AML-193 (cell line): Measurements from ENCODE around the gene NKAIN2.
"Not testable (repeated sequence)": the region's sequence is repeated elsewhere in the genome, so short reads cannot be mapped to it uniquely, and the experiment has no call there.

Experiments used
- DNase-seq, 2 experiments: peaks; one replicate each; lab custom pipeline; 2025; lab: John Stamatoyannopoulos, UW

NKAIN2 gene

DNA sequence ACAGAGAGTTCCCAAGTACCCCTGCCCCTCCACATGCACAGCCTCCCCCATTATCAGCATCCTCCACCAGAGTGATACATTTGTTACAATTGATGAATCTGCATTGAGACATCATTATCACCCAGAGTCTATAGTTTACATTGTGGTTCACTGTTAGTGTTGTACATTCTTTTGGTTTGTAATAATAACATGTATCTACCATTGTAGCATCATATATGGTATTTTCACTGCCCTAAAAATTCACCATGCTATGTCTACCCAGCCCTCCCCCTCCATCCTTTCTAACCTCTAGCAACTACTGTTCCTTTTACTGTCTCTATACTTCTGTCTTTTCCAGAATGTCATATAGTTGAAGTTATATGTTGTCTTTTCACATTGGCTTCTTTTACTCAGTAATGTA is 884.7 kb downstream of the NKAIN2 start:
- no peak for DNase-seq

DNA sequence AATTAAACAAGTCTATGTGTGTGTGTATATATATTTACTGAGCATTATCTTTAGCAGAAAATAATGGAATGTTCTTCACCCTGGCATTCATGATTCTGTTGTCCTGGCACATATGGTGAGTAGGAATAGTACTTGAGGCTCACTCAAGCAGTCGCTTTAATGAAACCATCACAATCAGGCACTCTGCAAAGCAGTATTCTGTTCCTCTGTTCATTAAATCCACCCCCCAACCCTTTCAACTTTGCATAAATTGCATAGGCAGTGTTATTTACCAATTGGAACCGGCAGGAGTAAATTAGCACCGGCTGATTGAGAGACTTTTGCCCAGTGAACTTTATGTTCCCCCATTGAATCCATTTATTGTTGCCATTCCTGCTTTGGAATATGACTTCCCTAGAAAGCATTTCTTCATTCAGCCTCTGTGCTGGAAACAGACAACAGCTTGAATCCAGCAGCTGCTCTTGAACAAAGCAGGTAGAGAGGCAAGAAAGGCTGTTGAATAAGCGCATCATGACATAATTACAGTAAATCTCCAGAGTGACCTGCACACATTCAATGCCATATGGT is 890.6 kb downstream of the NKAIN2 start:
- DNase-seq, result no peak

DNA sequence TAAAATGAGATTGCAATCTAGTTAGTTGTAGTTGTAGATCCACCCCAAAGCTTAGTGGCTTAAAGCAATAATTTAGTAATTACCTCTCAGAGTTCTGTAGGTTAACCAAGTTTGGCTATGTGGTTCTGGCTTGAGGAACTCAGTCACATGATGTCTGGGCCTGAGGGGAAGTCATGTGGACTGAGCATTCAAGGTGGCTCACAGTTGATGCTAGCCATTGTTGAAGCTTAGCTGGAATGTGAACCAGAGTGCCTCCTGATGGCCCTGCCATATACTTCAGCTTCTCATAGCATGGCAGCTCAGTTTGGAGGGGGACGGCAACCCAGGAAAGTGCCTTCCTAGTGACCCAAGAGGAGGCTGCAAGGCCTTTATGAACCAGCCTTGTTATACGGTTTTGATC is 895.4 kb downstream of the NKAIN2 start:
- no peak for DNase-seq

DNA sequence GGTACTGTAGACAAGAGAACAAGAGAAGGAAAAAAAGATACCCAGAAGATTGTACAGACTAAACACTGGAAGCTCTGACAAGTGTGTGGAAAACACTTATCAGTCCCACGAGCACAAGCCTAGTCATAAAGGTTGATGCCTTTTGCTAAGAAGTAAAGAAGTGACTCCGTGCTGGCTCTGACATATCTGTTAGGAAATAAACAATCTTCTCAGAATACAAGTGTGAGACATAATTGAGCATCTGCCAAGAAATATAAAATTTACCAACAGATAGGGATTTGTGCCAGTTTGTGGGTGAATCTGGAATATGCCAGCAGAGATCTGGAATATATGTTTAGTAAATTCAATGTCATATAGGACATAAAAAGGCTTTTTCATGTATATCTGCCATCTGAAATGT is 899.9 kb downstream of the NKAIN2 start:
- DNase-seq, result no peak

DNA sequence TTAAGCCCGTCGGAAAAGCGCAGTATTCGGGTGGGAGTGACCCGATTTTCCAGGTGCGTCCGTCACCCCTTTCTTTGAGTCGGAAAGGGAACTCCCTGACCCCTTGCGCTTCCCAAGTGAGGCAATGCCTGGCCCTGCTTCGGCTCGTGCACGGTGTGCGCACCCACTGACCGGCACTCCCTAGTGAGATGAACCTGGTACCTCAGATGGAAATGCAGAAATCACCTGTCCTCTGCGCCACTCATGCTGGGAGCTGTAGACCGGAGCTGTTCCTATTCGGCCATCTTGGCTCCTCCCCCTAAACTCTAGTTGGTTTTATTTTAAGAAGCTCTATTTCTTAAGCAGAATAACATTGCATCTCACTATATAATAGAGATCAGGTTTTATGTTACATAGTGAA is 908.9 kb downstream of the NKAIN2 start:
- not testable (repeated sequence) for DNase-seq

DNA sequence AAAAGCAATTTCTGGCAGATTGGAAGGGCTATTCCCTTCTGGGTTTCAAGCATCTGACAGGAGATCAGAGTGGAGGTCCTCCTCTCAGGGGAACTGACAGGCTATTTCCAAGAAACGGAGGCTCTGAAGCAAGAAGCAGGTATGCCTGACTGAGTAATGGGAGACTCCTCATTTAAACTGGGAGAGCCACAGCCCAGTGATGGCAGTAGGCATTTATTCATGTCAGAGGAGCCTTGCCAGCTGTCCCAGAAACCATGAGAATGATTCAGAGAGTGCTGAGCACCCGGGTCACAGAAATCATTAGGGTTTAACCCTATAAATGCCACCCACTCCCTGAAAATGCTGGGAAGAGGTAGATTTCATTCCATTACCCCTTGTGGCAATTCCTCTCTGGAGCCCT is 911.1 kb downstream of the NKAIN2 start:
- no peak for DNase-seq

DNA sequence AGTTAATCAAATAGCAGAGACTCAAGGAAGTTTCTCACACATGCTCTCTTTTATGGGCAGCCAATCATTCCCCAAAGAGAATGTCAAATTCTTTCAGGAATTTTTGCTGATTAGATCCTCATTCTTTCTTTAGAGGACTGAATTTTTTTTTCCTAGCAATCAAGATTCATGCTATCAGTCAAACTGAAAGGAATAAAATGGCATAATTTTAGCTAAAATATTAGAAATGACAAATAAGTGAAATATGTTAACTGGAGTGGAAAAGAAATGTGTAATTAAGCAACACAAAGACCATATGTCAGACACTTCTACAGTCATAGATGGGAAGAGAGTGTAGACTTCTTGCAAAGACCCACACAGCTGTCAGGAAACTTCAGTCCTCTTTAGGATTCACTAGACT is 916.2 kb downstream of the NKAIN2 start:
- no peak for DNase-seq

DNA sequence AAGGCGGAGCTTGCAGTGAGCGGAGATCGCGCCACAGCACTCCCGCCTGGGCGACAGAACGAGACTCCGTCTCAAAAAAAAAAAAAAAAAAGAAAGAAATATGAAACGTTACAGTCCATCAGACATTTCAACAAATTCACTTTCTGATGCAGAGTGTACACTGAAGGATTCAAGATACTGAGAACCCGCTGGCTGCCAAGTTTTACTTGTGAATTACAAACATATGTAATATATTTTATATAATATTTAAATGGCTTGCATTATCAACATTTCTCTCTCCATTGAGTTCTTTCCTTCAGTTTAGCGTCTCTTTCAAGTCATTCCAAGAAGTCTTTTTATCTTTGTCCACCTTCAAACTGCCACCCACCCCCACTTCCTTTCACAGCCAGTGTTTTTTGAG is 917.7 kb downstream of the NKAIN2 start:
- DNase-seq, result no peak

DNA sequence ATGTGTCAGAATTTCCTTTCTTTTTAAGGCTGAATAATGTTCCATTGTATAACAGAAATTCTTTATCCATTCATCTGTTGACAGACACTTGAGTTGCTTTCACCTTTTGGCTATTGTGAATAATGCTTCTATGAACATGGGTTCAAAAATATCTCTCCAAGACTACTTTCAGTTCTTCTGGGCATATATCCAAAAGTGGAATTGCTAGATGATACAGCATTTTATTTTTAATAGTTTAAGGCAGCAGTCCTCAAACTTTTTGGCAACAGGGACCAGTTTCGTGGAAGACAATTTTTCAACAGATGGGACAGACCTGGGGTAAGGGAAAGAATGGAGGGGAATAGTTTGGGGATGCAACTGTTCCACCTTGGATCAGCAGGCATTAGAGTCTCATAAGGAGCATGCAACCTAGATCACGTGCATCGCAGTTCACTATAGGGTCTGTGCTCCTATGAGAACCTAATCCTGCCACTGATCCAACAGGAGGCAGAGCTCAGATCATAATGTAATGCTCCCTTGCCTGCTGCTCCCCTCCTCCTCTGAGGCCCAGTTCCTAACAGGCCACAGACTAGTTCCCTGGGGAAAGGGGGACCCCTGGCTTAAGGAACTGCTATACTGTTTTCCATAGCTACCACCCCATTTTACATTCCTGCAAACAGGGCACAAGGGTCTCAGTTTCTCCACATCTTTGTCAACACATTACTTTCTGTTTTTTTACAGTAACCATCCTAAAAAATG is 918.6 kb downstream of the NKAIN2 start:
- no peak for DNase-seq

DNA sequence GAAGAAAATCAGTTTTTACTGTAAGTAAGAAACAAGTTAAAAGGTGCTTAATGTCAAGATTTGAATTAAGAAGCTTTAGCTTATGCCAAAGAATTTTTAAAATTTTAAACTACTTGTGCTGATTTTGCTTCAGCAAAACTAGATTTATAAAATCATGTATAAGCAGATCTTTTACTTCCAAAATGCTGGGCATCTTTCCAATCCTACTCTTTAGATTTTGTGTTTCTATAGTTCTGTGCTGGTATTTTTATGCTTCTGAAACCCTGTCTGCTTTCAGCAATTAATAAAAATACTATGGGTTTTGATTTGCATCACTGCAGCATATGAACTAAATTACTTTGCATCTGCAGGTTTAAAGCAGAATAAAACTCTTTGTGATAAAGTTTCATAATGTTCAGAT is 920.0 kb downstream of the NKAIN2 start:
- no peak for DNase-seq

DNA sequence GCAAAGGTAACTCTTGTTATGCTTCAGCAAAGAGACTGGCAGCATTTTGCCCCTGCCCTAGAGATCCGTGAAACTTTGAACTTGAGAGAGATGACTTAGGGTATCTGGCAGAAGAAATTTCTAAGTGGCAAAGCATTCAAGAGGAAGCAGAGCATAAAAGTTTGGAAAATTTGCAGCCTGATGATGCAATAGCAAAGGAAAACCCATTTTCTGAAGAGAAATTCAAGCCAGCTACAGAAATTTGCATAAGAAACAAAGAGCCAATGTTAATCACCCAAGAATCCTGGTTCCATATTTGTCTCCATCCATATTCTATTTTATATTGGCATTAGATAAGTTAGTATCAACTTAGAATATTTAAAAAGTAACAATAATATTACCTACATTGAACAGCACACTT is 934.1 kb downstream of the NKAIN2 start:
- DNase-seq, result not testable (repeated sequence)

DNA sequence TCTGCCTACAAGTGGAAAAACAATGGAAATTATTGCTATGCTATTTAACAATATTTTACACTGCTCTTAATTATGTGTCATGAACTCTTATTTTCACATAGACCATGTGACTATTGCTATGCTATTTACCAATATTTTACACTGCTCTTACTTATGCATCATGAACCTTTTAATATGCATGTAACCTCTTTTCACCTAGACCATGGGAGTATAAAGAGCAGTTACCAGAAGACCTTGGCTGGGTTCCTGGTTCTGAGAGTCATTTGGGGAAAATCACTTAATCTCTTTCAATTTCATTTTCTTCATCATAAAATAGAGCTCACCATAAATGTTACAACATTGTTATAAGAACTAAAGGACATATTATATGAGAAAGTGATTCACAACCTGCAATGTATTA is 934.8 kb downstream of the NKAIN2 start:
- no peak for DNase-seq

DNA sequence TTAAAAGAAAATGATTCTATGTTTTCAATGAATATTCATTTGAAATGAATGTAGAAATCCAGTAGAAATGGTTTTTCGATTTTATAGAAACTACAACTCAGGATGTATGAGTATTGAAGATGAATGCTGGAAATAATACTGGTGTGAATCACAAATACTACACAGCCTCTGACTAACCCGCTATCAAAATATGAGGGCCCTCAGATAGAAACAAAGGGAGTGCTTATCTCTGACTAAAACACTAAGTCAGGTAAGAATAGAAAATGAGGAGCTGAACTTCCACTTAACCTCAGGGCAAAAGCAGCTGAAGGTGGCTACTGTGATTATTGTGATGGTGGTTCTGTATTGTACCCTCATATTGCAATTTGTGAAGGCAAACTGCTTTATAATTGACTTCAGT is 937.7 kb downstream of the NKAIN2 start:
- no peak for DNase-seq

DNA sequence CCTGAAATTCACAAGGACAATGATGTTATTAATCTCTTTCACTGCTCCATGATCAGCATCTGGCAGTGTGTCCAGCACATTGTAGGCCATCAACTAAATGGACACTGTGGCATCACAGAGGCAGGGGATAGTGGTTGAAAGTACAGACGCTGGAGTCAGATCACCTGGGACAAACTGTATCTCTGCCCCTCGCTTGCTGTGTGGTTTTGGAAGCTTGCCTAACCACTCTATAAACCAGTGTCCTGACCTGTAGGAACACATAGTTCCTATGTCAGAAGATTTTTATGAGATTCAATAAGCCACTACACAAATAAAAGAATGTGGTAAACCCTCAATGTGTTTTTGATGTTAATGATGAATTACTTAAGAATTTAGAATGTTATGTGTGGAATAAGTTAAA is 939.3 kb downstream of the NKAIN2 start:
- no peak for DNase-seq

DNA sequence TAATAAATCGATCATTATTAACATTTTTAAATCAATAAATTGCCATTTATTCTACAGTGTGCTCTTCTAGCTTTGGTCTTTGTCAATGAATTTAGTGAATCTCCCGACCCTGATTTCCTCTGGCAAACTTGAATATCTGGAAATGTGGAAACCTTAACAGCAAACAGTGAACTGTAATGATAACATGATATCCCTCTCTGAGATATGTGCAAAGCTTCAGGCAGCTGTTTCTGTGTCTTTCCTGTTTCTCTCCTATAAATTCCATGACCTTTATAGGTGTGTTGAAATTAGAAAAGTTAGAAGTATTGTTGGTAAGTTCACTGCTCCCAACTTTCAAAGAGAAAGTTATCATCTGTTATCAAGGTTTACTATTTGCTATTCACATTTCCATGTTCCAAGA is 939.8 kb downstream of the NKAIN2 start:
- no peak for DNase-seq

DNA sequence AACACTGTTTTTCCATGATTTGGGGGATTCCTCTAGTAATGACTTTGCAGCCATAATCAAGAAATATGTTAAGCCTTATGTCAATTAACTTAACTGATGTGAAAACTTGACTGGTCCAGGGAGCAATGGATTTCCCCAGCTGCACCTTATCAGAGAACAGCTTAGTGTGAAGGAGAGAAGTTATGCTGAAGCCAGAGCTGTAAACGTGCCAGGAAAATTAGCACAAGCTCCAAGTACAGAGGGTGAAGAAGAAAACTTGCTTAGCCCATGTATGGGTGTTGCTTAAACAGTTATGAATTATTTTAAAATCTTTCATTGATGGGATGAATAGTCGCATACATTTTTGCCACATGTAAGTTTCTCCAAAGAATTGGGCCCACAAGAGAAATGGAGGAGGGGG is 943.7 kb downstream of the NKAIN2 start:
- no peak for DNase-seq

DNA sequence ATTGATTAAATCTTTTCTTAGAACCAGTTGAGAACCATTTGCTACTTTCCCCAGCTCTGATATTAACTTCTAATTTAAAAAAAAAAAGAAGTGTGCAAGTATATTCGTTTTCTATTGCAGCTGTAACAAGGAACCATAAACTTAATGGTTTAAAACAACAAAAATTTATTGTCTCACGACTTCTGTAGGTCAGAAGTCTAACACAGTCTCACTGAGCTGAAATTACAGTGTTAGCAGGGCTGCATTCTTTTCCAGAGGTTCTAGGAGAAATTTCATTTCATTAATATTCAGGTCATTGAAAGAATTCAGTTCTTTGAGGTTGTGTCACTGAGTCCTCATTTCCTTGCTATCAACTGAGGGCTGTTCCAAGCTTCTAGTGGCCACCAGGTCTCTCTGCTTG is 945.1 kb downstream of the NKAIN2 start:
- DNase-seq, result no peak

DNA sequence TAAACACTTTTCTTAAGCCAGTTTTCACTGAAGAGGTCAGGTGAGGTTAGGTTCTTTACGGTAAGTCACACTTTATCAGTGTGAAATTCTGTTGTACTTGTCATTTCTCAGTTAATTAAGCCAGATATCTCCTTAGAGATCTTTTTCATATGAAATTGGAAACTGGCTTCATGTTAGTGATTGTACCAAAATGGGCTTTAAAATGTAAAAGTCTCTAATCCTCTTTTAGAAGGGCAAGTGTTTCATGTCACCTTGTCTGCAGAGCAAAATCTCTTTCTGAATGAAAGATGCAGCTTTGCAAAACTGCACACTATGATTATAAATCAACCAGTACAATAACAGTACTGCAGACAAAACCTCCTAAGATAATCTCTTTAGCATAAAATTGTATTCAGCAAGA is 949.3 kb downstream of the NKAIN2 start:
- no peak for DNase-seq

DNA sequence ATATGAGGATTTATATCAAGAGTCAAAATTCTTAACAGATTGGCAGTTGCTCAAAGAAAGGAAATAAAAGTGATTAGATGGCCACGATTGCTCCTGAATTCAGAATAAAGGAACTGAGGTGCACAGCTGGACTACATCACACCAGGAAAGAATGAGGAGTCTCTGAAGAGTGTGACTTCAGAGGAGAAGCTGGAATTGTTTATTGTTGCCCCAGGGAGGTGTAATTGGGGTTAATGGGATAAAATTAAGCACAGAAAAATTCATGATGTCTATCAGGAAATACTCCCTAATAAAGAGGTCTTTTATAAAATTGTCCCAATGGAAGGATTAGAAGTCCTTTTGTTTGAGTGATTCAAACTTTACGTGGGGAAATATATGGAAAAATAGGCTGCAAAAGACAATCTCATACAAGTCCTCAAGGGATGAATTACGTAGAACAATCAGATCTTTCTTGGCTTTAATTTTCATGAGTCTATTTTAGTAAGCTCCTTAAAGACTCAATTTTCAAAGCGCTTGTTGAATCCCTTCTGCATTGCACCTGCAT is 950.0 kb downstream of the NKAIN2 start:
- no peak for DNase-seq

DNA sequence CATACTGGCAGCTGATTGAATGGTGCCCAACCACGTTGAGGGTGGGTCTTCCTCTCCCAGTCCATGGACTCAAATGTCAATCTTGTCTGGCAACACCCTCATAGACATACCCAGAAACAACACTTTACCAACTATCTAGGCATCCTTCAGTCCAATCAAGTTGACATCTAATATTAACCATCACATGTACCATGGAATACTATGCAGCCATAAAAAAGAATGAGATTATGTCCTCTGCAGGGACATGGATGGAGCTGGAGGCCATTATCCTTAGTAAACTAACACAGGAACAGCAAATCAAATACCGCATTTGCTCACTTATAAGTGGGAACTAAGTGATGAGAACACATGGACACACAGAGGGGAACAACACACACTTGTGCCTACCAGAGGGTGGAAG is 951.7 kb downstream of the NKAIN2 start:
- DNase-seq, result no peak

DNA sequence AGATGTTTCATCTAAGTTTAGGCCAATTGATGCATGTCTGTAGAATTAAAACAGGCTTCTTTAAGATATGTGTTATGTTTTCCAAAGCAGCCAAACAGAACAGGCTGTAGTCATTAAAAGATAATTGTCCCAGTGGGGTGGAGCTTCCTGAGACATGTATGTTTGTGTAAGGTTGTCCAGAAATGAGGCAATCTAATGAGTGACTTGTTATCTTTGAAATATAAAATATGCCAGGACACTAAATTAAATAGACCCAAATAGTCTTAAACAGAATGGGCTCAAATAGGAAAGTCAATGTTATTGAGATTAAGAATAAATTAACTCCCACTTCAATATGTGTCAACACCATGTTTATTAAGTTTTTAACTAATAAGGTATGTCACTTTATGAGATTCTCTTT is 953.9 kb downstream of the NKAIN2 start:
- no peak for DNase-seq

DNA sequence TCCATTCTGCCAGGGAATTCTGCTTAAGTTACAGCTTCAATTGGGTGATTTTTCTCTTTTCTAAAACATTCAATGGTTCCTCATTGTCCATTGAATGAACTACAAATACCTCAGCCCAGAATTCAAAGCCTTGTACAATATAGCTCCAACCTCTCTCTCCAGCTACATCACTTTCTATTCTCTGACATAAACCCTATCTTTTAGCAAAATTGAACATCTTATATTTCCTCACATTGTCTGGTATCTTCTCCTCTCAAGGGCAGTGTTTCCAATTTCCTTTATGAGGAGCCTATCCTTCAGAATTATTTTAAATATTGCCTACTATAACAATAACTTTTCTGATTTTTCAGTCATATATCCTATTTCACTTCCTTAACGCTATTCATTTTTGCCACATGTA is 955.0 kb downstream of the NKAIN2 start:
- no peak for DNase-seq

DNA sequence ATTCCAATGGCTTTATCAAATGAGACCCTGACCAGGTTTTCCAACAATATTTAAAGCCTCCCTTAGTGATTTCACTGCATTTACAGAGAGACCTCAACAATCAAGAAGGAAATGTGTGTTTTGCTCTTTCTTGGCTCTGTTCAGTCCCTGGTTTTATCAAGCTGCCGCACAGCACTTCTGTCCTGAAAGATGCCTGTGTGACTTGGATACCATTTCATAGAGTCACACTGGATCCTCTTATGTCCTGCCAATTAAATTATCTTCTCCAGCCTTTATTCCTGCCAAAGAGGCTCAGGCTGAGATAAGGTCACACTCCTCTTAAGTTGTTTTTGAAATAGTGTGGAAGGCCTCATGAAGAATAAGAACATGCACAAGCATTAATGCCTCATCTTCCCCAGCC is 961.6 kb downstream of the NKAIN2 start:
- no peak for DNase-seq

DNA sequence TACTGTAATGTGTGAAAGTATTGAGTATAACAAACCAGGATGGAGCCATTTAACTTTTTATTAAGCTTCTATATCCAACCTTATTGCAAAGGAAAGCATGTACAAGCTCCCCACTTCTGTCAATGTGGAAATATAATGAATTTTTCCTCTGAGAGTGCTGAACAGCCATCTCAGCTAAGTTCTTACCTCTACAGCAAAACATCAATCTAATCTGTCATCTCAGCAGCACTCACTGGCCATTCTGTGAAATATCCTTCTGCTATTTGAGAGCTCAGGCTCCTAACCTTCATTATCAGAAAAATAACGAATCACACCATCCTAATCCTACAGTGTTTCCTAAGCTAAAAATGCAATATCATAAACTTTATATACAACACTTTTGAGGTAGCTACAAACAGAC is 964.6 kb downstream of the NKAIN2 start:
- DNase-seq, result no peak
